NT2/D1 (cell line): ENCODE measurements around the gene METTL1.
A peak's percentile ranks its signal among the peaks of the same experiment; 100 is the strongest.

ENCODE experiments used
- DNase-seq: peaks from one replicate; pipeline ENCODE4 v3.0.0-alpha.2; 2011; ENCODE audit warnings: low read depth, low spot score
- H3K27me3 ChIP-seq: 2 replicates; pipeline ENCODE4 v1.6.0; 2011; ENCODE audit warnings: mild to moderate bottlenecking; ENCODE audit not compliant: insufficient read length, insufficient read depth
- H3K36me3 ChIP-seq: 2 replicates; pipeline ENCODE4 v1.6.1; 2011; ENCODE audit warnings: mild to moderate bottlenecking, low read length, mixed read lengths; ENCODE audit not compliant: insufficient read depth, insufficient read length
- H3K4me1 ChIP-seq: 2 replicates; pipeline ENCODE4 v1.5.1; 2011; ENCODE audit not compliant: insufficient read depth, insufficient read length
- H3K4me3 ChIP-seq: 2 replicates; pipeline ENCODE4 v1.5.1; 2011; ENCODE audit warnings: low read depth; ENCODE audit not compliant: insufficient read length
- H3K9ac ChIP-seq: 2 replicates; pipeline ENCODE4 v1.6.0; 2011; ENCODE audit warnings: low read depth; ENCODE audit not compliant: insufficient read length
- H3K9me3 ChIP-seq: 2 replicates; pipeline ENCODE4 v1.5.1; 2011; ENCODE audit warnings: mild to moderate bottlenecking, low read length; ENCODE audit not compliant: insufficient read depth
- SUZ12 ChIP-seq: IDR thresholded peaks from 2 replicates; pipeline ENCODE4 v1.6.1; 2011; ENCODE audit not compliant: insufficient read length, insufficient read depth; ENCODE audit errors: extremely low read depth
- YY1 ChIP-seq: IDR thresholded peaks from 2 replicates; pipeline ENCODE4 v1.6.1; 2011; ENCODE audit not compliant: insufficient read length, insufficient read depth
- ZNF274 ChIP-seq: IDR thresholded peaks from 2 replicates; pipeline ENCODE4 v1.6.1; 2011; ENCODE audit warnings: mild to moderate bottlenecking, low read depth, low read length

The METTL1 gene

DNA sequence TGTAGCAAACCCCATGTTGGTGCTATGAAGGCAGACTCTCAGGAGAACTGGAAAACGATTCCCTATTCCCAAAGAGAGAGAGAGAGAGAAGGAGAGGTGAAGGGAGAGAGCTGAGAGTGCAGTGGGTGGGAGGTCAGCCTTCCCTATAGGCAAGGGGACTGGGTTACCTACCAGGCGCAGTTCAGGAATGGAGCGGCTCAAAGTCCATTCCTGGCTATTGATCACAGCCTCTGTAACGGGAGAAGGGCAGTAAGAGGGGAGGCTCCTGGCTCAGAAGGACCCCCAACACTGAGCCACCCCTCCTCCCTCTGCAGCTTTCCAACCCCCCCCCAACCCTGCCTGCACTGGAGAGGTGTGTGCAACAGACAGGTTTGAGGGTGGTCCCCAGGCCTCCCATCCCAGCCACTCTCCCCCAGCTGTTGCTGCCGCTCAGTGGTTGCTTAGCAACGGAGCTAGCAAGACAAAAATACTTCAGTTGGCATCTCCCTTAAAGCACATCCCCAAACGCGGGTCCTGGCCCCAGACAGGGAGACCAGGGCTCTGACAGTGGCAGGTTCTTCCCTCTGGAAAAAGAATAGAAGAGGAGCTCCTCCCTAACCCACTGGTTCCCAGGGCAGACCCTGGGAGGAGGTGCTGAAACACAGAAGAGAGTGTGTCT, 36.6 kb downstream of the METTL1 start:
- no peaks in the 10 kb centered on the region for H3K9me3 ChIP-seq
- peak overlapping the region; percentile 44 for H3K4me3 ChIP-seq
- H3K4me1 ChIP-seq: peaks cover 3% of the 10 kb centered on the region
- no peak overlapping the region for H3K9ac ChIP-seq
- peaks cover 83% of the 10 kb centered on the region for H3K27me3 ChIP-seq
- DNase-seq: no peak
- TF ChIP-seq ZNF274 (no peak), SUZ12 (no peak), YY1 (no peak)
- no peaks in the 10 kb centered on the region for H3K36me3 ChIP-seq

DNA sequence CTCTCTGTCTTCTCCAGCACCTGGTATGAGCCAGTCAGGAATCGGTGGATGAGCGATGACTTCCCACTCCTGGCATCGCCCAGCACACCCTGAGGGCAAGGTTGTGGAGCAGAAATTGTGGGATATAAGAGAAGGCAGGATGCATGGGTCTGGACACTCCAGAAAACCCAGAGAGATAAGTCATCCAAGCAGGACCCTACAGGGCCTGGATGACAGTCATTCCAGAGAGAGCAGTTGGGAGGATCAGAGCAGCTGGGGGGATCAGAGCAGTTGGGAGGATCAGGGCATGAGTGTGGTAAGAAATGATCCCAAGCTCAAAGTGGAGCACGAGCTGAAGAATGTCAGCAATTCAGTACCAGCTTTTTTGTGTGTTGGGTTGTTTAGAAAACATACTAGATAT, 37.3 kb downstream of the METTL1 start:
- DNase-seq: no peak
- Histone ChIP-seq H3K27me3 (peaks cover 79% of the 10 kb centered on the region), H3K9ac (no peak overlapping the region), H3K36me3 (no peaks in the 10 kb centered on the region), H3K9me3 (no peaks in the 10 kb centered on the region), H3K4me1 (peaks cover 3% of the 10 kb centered on the region), H3K4me3 (no peak overlapping the region)
- no peak for TF ChIP-seq YY1
- TF ChIP-seq ZNF274: no peak
- no peak for TF ChIP-seq SUZ12

DNA sequence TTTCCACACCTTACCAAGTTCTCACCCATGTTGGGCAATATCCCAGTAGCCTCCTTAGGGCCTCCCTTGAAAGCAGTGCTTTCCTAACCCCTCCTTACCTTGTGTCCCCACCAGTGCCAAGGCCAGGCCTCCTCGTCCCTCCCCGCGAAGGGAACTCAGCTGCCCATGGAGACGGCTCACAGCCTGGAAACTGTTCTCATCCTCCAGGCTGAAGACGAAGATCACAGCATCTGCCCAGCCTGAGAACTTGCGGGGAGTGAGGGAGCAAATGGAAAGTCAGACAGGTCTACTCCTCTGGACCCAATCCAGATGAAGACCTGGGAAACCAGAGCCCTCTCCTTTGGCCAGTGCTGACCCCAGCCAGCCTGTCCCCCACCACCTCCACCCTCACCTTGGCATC, 38.0 kb downstream of the METTL1 start:
- Histone ChIP-seq H3K36me3 (no peaks in the 10 kb centered on the region), H3K4me1 (peaks cover 3% of the 10 kb centered on the region), H3K27me3 (peaks cover 72% of the 10 kb centered on the region), H3K9me3 (no peaks in the 10 kb centered on the region), H3K9ac (no peak overlapping the region), H3K4me3 (no peak overlapping the region)
- TF ChIP-seq ZNF274: no peak
- TF ChIP-seq SUZ12: no peak
- no peak for TF ChIP-seq YY1
- DNase-seq: no peak

- no peak overlapping the region for H3K9ac ChIP-seq
- H3K4me3 ChIP-seq: no peak overlapping the region
- H3K27me3 ChIP-seq: peaks cover 67% of the 10 kb centered on the region
- no peaks in the 10 kb centered on the region for H3K36me3 ChIP-seq
- no peak for DNase-seq
- TF ChIP-seq ZNF274 (no peak), YY1 (no peak), SUZ12 (no peak)
- no peaks in the 10 kb centered on the region for H3K9me3 ChIP-seq
- peaks cover 3% of the 10 kb centered on the region for H3K4me1 ChIP-seq
Observed at GRCh38 chr12:57732726-57733593, 38.9 kb downstream of the METTL1 start.

DNA sequence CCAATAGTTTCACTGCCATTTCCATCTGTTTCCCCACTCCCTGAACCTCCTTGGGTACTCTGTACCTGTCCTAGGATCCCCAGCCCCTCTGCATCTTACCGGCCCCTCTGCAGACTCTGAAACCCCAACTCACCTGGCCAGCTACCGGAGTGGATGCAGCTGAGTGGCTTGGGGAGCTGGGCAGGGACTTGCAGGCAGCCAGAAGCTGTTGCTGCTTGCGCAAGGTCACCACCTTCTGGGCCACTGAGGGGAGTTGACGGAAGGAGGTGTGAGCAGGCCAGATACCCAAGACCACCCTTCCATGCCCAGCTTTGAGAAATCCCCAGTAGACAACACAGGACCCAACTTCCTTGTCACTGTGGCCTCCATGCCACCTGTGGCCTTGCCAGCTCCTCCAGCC, 39.6 kb downstream of the METTL1 start:
- TF ChIP-seq SUZ12 (no peak), YY1 (no peak), ZNF274 (no peak)
- peaks cover 3% of the 10 kb centered on the region for H3K36me3 ChIP-seq
- no peak for DNase-seq
- peaks cover 67% of the 10 kb centered on the region for H3K27me3 ChIP-seq
- H3K9ac ChIP-seq: no peak overlapping the region
- H3K9me3 ChIP-seq: no peaks in the 10 kb centered on the region
- no peak overlapping the region for H3K4me3 ChIP-seq
- H3K4me1 ChIP-seq: peaks cover 4% of the 10 kb centered on the region

DNA sequence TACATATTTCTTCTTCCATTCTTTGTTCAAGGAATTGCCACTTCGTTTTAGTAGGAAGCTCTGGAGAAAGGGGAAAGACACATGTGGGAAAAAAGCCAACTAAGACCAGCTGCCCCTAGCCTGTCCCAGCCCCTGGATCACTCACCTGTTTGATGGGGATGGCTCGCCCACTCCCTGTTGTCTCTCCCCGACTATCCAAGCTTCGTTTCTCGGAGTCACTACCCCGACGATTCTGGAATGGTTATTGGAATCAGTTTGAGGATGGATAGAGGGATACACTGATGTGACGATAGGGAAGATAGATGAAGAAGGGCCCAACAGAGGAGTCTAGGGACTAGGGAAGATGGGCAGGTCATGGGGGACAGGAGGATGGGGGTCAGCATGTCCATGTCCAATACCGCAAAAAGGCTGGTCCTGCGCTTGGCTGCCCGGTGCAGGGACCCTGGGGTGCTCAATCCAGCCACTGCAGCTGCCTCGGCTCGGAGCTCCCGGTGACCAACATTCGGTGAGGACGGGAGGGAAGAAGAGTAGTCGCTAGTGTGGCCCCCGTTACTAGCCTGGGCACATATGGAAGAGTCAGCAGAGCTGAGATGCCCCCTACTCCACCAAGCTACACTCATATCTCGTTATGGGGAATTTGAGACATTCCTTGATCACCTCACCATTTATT, 40.4 kb downstream of the METTL1 start:
- Histone ChIP-seq H3K4me1 (peaks cover 7% of the 10 kb centered on the region), H3K36me3 (peaks cover 4% of the 10 kb centered on the region), H3K9ac (no peak overlapping the region), H3K27me3 (peaks cover 67% of the 10 kb centered on the region), H3K9me3 (no peaks in the 10 kb centered on the region), H3K4me3 (no peak overlapping the region)
- DNase-seq: no peak
- TF ChIP-seq SUZ12 (no peak), ZNF274 (no peak), YY1 (no peak)

DNA sequence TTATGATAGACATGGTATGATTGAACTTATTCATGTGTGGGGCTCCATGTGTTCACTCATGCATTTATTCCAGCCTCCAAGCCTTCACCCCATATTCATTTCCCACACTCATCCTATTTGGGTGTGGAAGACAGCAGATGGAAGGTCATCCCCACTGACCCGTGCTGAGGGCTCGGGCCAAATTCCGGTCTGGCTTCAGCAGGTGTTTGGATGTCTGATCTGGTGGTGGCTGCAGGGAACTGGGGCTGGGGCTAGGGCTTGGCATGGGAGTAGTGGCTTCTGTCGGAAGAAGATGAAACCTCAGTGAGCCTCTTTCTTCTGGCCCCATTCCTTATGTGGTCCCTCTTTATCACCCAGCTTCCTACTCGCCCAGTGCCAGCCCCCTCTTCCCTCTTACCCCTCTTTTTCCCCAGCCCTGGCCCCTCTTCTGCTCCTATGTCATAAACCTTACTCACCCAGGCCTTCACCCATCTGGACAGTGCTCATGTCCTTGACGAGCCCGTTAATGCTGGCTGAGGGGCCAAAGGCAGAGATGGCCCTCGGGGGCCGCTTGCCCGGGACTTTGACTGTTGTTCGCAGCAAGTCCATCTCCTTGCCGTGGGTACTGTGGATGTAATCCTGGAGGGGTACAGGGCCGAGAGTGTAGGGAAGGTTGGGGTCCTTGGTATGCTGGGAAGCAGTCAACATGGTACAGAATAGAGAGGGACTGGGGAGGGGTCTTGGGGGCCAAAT, 41.4 kb downstream of the METTL1 start:
- peaks cover 62% of the 10 kb centered on the region for H3K27me3 ChIP-seq
- no peak for TF ChIP-seq SUZ12
- TF ChIP-seq ZNF274: no peak
- no peak for TF ChIP-seq YY1

More for the DNA sequence above, 41.4 kb downstream of the METTL1 start:
- H3K36me3 ChIP-seq: peaks cover 4% of the 10 kb centered on the region
- H3K9me3 ChIP-seq: no peaks in the 10 kb centered on the region
- no peak for DNase-seq
- H3K4me3 ChIP-seq: no peak overlapping the region
- no peak overlapping the region for H3K9ac ChIP-seq
- H3K4me1 ChIP-seq: peaks cover 10% of the 10 kb centered on the region
